Measurements from ENCODE around the gene SUDS3.
"Not testable (repeated sequence)": the region's sequence is repeated elsewhere in the genome, so short reads cannot be mapped to it uniquely, and the experiment has no call there.

Gene SUDS3

DNA sequence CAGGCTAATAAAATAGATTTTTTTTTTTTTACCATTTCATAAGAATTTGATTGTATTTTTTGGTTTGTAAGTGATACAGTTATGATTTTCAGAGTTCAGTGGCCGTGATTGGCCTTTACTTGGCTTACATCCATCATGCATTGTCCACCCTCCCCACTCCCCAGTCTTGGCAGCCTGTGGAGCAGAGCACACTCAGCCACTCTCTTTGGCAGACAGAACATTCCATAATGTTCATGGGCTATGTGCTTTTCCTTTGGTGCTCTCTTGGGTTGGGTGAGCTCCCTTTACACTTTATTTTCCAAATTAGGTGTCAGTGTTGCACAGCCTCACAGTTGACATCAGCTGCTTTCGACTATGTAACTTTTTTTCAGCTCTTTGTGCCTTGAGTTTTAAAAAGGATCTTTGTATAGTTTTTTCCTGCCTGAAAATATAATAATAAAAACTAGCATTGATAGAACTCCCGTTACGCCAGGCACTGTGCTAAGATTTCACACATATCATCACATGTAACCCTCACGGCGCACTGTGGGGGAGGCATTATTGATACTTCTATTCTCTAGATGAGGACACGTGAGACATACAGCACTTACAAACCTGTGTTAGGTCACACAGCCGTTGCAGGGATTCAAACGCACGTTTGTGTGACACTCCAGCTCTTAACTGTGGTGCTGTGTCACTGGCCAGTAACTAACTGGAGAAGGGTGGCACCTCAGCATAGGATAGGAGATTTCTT is 21.5 kb downstream of the SUDS3 start:
- peak; percentile 18 for DNase-seq (ENCODE audit: low read depth, low spot score)

DNA sequence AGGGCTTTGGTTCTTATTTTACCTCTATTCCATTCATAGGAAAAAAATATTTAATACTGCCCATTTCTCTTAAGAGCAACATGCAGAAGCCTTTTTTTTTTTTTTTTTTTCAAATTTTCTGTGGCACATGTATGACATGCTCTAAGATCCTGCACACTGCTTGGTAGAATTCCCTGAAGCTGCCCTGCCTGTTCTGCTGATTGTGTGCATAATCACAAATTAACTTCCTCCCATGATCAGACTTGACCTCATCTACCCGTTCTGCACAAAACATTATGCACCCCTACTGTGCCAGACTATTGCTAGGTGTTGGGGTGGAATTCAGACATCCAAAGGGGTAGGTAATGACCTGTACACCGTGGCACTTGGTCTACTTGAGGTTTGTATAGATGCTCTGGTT is 22.2 kb downstream of the SUDS3 start:
- DNase-seq (ENCODE audit: low read depth, low spot score) = no peak

DNA sequence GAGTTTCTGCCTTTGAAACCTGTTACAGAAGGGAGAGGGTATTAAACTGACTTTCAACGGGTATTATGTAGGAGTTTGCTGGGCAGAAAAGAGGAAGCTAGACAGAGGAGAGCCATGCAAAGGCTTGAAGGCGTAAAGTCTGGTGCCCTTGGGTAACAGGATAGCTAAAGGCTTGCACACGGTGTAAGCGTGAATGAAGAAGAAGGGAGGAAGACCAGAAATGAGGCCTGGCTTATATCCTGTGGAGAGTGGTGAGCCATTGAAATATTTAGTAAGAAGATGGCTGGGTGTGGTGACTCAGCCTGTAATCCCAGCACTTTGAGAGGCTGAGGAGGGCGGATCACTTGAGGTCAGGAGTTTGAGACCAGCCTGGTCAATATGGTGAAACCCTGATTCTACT is 22.6 kb downstream of the SUDS3 start:
- DNase-seq (ENCODE audit: low read depth, low spot score) = no peak

DNA sequence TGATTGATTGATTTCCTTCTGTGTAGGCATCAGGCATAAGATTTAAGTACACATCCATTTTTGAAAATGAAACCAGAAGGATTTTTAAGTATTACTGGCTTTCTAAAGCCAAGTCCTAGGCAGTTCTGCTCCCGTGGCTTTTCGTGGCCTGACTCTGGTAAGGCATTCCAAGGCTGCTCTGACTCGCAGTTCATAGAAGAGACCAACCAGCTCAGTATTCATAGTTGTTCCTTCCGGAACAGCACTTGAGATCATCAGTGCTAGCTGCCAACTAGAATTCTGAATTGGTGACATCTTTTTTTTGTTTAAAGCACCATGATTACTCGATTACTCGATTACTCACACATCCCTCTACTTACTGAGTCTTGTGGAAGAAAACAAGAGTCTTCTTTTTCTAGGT is 25.9 kb downstream of the SUDS3 start:
- DNase-seq (ENCODE audit: low read depth, low spot score) = peak; percentile 75

DNA sequence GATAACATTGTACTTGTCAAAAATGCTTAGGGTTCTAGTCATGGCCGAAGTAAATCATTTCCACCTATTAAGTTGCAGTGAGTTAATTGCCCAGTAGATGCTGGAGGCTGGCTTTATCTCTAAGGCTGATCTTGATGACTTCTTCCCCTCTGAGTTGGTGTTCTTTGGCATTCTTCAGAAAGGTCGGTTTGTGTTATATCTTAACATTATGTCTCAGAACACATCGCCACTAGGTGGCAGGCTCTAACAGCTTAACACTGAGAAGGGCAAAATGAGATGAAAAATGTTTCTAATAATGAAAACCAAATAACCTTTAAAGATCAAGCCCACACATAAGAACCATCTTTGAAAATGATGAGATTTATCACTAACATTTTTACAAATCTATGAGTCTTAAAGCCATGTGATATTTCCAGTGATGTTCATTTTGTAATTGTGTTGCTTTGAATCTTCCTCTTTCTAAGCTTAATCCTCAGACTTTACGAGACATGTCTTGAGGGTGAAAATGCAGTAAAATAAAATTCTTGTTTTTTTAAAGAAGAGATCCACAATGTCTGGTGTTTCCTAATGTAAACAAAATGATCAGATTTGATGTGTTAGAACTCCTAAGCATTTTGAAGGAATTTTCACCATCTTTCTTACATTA is 28.6 kb downstream of the SUDS3 start:
- peak; percentile 75 for DNase-seq (ENCODE audit: low read depth, low spot score)

DNA sequence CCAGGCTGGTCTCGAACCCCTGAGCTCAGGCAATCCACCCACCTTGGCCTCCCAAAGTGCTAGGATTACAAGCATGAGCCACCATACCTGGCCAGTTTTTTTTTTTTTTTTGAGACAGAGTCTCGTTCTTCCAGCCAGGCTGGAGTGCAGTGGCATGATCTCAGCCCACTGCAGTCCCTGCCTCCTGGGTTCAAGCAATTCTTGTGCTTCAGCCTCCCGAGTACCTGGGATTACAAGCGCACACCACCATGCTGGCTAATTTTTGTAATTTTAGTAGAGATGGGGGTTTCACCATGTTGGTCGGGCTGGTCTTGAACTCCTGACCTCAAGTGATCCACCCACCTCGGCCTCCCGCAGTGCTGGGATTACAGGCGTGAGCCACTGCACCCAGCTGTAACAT is 31.9 kb downstream of the SUDS3 start:
- not testable (repeated sequence) for DNase-seq (ENCODE audit: low read depth, low spot score)

DNA sequence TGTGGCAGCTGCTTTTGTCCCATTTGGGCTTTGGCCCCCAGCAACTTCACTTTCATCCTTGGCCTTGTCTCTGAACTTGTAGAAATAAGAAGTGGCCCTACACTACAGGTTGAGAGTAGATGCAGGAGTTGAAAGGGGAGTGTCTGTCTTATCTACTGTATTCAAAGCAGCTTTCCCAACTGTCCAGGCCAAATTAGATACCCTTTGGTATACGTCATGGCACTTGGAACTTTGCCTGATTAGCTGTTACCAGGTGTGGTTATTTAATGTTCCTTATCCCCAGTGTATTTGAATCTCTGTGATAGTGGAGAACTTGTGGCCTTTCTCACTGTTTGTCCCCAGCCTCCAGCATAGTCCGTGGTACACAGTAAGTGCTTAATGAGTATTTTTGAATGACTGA is 33.5 kb downstream of the SUDS3 start:
- DNase-seq (ENCODE audit: low read depth, low spot score) = no peak

DNA sequence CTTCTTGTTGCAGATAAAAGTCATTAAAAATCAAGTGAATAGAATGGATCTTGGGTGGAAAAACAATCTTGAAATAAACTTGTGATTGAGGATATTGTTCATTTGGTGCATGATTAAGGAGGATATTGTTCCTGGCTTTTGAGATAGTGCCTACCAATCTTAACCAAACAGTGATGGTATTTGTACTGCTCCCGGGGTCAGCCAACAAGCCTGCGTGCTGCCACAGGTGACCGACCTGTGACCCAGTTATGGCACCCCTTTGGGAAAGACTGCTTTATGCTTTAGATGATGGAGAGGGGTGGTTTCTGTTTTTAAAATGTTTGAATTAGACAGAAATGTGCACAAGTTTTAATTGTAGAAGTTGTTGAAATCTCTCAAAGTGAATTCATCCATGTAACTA is 41.6 kb downstream of the SUDS3 start:
- no peak for DNase-seq (ENCODE audit: low read depth, low spot score)

DNA sequence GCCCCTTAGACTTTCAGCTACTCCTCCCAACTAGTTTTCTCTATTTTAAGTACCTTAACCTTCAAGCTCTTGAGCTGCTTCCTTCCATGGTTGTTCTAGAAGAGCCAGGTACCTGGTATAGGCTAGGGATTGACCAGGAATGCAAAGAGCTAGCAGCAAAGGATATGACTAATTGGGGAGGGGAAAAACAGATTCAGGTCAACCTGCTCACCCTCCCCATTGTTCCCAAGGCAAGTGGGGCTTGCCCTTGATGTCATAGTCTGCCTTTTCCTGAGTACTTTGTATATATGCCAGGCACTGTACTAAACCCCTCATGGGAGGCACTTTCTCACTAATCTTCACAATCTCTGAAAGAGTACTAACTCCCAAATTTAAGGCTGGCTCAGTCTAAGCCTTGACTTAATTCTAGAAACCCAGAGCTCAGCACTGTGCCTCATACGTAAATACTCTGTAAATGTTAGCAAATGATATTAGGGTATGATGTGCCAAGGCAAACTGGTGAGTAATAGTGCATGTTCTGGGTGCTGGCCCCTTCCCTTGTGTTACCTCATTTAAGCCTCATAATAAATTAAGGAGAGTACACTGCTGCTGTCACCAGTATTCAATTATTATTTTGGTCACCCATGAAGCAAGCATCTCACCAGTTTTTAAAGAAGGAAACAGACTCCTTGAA is 42.2 kb downstream of the SUDS3 start:
- DNase-seq (ENCODE audit: low read depth, low spot score) = no peak

DNA sequence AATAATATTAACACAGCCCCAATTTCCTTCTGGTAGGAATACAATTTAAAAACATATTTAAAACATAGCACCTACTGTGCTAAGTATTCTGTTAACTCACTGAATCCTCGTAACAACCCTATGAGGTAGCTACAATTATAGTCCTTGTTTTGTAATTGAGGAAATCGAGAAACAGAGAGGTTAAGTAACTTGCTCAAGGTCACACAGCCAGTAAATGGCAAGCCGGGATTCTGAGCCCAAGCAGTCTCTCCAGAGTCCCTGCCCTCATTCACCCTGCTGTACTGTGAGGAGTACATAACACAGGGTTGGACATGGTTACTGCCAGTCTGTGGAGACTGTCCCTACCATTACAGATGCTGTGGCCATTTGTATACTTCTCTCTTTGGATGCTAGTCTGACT is 44.3 kb downstream of the SUDS3 start:
- DNase-seq (ENCODE audit: low read depth, low spot score) = no peak

DNA sequence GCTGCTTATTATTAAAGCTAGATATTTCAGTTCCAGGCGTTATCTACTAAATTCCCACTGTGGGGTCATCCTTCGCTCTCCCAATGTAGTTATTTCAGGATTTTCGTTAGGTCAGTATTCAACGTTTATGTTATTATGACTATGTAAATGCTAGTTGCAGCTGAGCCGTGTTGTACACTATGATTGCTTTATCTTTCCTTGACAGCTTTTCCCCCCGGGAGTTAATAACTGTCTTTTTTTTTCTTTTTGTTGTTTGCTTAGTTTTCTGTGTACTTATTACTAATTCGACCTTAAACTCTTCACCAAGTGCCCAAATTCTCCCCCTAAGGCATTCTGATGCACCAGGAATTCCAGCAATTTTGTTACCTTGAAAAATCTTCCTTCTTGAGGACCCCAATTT is 48.5 kb downstream of the SUDS3 start:
- DNase-seq (ENCODE audit: low read depth, low spot score) = no peak

DNA sequence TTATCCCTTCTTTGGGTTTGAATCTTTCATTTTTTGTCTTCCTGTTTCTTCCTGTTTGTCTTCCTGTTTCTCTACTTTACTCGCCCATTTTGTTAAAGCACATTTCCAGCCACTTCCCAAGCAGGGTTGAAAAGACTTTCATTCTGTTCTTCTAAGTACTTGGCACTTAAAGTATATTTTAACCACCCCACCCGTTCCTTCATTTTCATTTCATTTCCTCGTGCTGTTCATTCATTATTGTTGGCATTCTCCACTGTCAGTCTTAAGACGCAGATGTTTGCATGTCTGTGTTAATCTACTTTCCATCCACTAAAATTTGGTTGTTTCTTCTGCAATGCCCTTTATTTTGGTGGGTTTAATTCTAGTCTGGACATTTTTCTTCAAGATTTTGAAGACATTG is 49.0 kb downstream of the SUDS3 start:
- DNase-seq (ENCODE audit: low read depth, low spot score) = no peak

DNA sequence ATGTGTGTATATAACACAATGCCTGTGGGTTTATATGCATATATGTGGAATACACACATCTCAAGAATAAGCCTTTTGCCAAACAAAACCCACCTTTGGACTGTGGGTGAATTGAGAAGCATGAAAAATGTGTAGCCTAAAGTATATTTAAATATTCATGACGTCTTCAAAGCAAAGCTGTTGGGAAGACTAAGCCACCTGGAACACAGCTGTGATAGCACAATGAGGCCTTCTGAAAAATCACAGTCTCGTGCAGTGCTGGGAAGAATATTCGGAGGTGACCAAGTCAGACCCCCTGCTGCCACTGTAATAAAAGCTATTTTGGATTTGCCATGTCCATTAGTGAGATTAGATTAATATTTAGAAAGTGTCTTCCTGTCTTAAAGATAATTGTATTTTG is 51.5 kb downstream of the SUDS3 start:
- DNase-seq (ENCODE audit: low read depth, low spot score) = no peak

DNA sequence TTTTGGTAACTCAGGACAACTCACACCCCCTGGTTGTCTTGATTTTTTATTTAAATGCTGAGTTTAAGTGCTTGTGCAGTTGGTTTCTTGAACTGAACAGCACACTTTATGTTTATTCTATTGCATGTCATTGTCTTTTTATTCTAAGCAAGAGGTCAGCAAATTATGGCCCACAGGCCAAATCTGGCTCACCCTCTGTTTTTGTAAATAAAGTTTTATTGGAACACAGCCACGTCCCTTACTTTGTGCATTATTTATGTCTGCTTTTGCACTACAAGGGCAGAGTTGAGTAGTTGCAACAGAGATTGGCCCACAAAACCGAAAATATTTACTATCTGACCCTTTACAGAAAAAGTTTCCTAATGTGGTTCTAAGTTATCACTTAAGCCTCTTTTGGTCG is 52.3 kb downstream of the SUDS3 start:
- no peak for DNase-seq (ENCODE audit: low read depth, low spot score)

DNA sequence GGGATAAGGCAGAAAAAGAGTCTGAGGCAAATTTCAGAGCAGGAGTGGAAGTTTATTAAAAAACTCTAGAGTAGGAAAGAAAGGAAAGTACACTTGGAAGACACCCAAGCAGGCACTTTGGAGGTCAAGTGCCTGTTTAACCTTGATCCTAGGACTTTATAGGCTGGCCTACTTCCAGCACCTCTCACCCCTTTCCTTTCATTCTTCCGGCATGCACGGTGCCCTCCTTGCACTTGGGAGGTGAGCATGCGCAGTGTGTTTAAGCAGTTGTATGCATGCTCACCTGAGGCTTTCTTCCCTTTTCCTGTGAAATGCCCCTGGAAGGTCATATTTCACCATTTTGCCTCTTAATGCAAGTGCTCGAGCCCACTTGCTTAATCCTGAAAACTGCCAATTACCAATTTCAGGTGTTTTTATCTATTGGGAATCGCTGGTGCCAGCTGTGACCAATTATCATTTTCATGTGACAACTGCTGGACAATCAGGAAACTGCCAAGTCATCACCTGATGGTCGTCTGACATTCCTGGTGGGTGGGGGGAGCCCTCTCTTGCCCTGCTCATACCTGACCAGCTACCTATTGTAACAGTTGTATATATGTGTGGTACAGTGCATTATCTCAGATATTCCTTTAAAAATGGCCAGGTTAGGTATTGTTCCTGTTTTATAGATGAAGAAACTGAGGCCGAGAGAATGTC is 53.5 kb downstream of the SUDS3 start:
- no peak for DNase-seq (ENCODE audit: low read depth, low spot score)

DNA sequence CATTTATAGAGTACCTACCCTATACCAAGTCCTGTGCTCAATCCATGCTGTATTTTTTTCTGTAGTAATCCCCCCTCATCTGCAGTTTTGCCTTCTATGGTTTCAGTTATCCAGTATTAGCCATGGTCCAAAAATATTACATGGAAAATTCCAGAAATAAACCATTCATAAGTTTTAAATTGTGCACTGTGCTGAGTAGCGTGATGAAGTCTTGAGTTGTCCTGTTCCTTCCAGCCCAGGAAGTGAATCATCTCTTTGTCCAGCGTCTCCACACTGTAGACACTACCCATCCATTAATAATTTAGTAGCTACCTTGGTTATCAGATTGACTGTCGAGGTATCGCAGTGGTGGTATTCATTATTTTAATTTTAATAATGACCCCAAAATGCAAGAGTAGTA is 54.2 kb downstream of the SUDS3 start:
- no peak for DNase-seq (ENCODE audit: low read depth, low spot score)

DNA sequence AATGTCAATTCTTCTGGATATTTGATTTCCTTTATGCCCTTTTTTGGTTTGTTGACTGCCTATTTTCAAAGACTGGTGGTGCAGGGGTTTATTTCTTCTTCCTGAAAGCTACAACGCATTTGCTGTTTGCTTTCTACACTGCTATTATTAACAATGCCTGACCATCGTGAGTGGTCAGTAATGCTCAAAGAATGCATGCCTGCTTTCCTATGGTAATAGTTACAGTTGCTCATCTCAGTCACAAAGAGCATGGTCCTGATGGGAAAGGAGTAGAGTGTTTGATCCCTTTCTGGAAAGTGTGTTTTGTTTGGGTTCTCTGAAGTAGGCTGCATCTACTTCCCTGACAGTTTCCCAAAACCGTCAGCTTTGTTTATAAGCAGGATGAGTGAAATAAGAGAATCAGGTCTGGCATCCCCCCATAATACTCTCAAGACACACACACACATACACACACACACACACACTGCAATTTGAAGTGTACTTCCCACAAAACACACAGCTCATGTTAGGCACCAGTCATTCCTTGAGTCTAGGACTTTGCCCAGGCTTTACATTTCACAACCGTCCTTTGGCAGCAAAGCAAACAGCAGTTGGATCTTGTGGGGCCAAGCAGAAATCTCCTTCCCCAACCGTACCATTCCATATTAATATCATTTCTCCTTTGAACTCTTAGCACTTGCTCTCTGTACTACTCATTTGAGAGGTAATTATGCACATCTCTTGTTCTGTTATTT is 56.6 kb downstream of the SUDS3 start:
- DNase-seq (ENCODE audit: low read depth, low spot score) = no peak

DNA sequence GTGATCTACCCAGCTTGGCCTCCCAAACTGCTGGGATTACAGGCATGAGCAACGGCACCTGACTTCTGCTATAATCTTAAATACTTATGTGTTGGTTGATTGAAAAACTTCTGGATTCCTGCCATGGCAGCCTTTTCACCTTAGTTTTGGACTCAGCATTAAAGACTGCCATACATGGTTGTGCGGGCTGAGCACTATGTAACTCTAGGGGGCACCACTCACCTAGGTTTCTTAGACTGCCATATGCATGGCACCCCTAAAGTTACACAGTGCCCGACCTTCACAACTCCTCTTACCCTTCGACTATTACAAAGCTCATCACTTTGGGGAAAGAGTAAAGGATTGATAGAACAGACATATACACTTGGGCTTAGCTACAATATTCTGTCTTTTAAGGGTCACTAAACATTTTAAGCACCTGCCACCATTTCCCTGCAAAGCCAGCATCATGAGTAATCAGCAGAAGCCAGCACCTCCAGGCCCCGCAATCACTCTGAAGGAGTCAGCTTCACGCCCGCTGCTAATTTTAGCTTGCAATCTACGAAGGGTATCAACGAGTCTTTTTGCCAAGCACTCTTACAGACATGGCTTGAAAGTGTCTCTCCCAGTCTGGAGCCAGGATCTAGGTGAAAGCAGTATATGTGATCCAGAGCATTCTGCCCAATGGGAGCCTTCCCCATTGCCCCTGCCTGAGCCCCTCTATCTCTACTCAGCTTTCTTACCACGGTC is 59.8 kb downstream of the SUDS3 start:
- no peak for DNase-seq (ENCODE audit: low read depth, low spot score)

DNA sequence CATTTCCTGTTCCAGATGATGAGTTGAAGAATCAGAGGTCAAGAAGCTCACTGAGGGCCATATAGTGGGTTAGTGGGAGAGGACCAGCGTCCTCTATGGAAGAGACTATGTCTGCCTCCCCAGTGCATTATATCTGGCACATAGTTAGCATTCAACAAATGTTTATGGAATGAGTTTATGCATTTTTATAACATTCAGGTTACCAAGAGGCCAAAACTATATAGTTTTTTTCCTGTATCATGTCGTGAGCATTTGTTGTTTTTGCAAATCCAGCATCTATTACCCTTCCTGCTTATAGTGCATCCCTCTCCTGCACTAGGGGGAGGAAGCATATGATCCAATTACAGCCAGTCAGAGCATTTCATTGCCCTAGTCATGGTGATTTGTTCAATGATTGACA is 60.6 kb downstream of the SUDS3 start:
- DNase-seq (ENCODE audit: low read depth, low spot score) = no peak

DNA sequence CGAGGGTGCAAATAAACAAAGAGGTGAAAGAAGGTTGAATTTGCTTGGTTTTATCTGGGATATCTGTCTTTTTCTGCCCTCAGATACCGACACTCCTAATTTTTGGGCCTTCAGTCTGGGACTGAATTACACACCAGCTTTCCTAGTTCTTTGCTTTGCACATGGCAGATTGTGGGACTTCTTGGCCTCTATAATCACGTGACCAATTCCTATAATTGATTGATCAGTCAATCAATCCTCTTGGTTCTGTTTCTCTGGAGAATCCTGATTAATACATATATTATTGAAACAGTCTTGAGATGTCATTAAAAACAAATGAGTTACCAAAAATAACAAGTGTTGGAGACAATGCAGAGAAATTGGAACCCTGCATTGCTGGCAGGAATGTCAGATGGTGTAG is 62.7 kb downstream of the SUDS3 start:
- DNase-seq (ENCODE audit: low read depth, low spot score) = no peak

DNA sequence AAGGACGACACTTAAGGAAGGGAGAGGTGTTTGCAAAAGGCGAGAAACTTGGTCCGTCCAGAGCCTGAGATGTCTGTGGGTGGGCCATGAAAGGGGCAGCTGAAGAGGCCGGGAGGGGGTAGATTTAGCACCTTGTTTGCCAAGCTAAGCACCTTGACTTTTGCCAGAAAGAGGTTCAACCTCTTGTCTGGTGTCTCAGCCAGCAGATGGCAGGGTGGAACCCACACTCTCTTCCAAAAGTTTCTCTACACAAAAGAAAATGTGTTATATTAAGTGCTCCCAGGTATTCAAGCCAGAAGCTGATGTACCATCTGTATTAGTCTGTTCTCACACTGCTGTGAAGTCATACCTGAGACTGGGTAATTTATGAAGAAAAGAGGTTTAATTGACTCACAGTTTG is 69.9 kb downstream of the SUDS3 start:
- no peak for DNase-seq (ENCODE audit: low read depth, low spot score)

Measured in astrocyte of the hippocampus (primary cell).